ENCODE measurements around the gene NRK. TPM values are rescaled to one million over a fixed set of nuclear protein-coding genes. Genes with fewer than 3 reads are reported as not detected.
"Not testable (repeated sequence)": the region's sequence is repeated elsewhere in the genome, so short reads cannot be mapped to it uniquely, and the experiment has no call there.

Gene NRK
- total RNA-seq, 2 experiments from 2014 or later, result not detected

DNA sequence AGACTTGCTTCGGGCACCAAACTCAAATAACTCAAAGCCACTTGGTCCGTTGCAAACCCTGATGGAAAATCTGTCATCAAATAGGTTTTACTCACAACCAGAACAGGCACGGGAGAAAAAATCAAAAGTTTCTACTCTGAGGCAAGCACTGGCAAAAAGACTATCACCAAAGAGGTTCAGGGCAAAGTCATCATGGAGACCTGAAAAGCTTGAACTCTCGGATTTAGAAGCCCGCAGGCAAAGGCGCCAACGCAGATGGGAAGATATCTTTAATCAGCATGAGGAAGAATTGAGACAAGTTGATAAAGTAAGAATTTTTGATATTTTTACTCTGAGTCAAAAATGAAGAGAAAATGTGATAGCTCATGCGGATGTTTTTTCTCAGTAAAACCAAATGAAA is 87.2 kb downstream of the NRK start:
- CTCF ChIA-PET, result no interaction called here
- POLR2A ChIA-PET, result no interaction called here
- H3K36me3 Mint-ChIP-seq (ENCODE audit: low read depth), result no peaks in the 10 kb centered on the region
- H3K27ac Mint-ChIP-seq, result no peak overlapping the region
- no peaks in the 10 kb centered on the region for H3K9me3 Mint-ChIP-seq (ENCODE audit: low read depth)
- intact Hi-C loops (cut with DNase I, micrococcal nuclease), result no loop called here
- ATAC-seq, result no peak
- H3K4me3 Mint-ChIP-seq, result no peak overlapping the region
- DNase-seq, result no peak
- H3K27me3 Mint-ChIP-seq, result no peaks in the 10 kb centered on the region
- no peaks in the 10 kb centered on the region for H3K4me1 Mint-ChIP-seq

DNA sequence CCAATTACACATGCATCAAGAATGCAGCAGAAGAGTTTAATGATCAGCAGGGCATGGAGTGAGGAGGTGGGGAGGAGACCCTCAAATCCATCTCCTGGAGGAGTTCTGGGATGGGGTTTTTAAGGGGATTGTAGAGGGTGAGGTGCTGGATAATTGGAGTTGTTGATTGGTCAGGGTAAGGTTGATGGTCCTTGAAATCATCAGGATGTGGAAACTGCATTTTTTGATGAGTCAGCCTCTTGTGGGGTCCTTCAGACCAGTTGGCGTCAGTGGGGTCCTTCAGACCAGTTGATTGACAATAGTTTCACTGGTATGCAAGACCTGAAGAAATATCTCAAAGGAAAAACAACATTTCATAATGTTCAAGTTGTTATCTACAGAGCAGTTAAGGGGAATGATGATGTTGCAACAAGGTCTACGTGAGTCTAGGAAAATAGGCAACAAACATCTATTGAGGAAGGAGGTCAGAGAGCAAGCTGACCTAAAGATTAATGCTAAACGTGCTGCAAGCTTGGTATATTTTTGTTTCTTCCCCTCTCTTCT is 88.3 kb downstream of the NRK start:
- Mint-ChIP-seq H3K27ac (no peak overlapping the region), H3K27me3 (no peaks in the 10 kb centered on the region), H3K36me3 (ENCODE audit: low read depth) (no peaks in the 10 kb centered on the region), H3K4me3 (no peak overlapping the region), H3K9me3 (ENCODE audit: low read depth) (no peaks in the 10 kb centered on the region), H3K4me1 (no peaks in the 10 kb centered on the region)
- POLR2A ChIA-PET, result no interaction called here
- CTCF ChIA-PET, result no interaction called here
- ATAC-seq (no peak), DNase-seq (no peak)
- intact Hi-C loops (cut with DNase I, micrococcal nuclease), result no loop called here

DNA sequence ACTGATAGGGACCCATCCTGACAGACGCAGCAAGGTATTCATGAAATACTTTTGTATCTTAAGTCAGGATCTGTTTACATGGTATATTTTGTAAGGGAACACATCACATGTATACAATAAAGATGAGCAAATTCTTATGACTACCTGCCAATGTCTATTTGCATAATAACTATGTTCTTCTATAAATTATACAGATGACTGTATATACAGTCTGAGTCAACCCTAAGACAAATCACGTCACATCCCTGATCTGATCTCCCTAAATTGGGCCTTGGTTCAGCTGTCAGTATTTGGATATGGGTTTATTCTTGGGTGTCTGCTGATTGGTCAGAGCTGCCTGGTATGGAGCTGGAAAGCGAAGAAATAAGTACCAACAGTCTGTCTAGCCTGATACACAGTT is 122.9 kb downstream of the NRK start:
- no peaks in the 10 kb centered on the region for H3K27me3 Mint-ChIP-seq
- H3K9me3 Mint-ChIP-seq (ENCODE audit: low read depth), result no peaks in the 10 kb centered on the region
- ChIA-PET POLR2A (no interaction called here), CTCF (no interaction called here)
- no peak for DNase-seq
- no peaks in the 10 kb centered on the region for H3K4me1 Mint-ChIP-seq
- no peaks in the 10 kb centered on the region for H3K36me3 Mint-ChIP-seq (ENCODE audit: low read depth)
- H3K4me3 Mint-ChIP-seq, result no peak overlapping the region
- ATAC-seq, result no peak
- intact Hi-C loops (cut with DNase I, micrococcal nuclease), result no loop called here
- H3K27ac Mint-ChIP-seq, result no peak overlapping the region

DNA sequence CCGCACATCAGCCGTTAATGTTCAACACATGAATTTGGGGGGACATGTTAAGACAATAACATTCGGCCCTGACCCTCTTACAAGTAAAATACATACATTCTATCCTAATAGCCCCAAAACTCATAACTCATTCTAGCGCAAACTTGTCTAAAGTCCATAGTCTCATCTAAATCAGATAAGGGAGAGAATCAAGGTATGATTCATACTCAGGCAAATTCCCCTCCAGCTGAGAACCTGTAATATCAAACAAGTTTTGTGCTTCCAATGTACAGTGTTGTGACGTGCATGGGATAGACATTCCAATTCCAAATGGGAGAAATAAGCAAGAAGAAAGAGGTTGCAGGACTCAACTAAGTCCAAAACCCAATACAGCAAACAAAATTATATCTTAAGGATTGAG is 147.1 kb downstream of the NRK start:
- no peaks in the 10 kb centered on the region for H3K4me1 Mint-ChIP-seq
- no peaks in the 10 kb centered on the region for H3K36me3 Mint-ChIP-seq (ENCODE audit: low read depth)
- no peak overlapping the region for H3K27ac Mint-ChIP-seq
- POLR2A ChIA-PET, result no interaction called here
- H3K27me3 Mint-ChIP-seq, result no peaks in the 10 kb centered on the region
- intact Hi-C loops (cut with DNase I, micrococcal nuclease), result no loop called here
- no peak for ATAC-seq
- no peaks in the 10 kb centered on the region for H3K9me3 Mint-ChIP-seq (ENCODE audit: low read depth)
- DNase-seq, result no peak
- no peak overlapping the region for H3K4me3 Mint-ChIP-seq
- CTCF ChIA-PET, result no interaction called here

DNA sequence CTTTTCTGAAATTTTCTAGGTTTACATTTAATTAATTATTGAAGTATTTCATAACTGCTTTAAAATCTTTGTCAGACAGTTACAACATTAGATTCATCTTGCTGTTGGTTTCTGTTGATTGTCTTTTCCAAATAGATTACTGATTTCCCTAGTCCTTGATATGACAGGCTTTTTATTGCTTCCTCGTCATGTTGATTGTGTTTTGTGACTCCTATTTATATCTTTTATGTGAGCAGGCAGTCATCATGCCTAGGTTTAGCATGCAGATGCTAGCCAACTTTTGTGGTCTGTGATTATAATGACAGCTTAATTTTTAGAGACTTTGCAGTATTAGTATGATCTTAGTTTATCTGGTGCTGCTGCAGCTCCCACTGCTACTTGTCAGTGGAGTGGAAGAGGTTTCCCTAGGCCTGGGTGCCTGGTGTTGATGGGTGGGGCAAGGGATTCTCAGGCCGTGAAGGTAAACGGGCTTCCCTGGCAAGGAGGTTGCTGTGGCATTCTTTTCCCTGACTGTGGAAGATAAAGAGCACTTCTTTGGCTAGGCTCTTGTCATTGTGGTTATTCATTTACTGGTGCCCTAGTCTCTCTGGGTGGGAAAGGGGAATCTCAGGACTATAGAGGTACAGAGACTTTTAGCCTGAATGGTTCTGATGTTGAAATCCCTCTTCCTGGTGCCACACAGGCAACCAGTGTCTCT is 150.5 kb downstream of the NRK start:
- no peak overlapping the region for H3K4me3 Mint-ChIP-seq
- ChIA-PET POLR2A (no interaction called here), CTCF (no interaction called here)
- no peaks in the 10 kb centered on the region for H3K36me3 Mint-ChIP-seq (ENCODE audit: low read depth)
- no peaks in the 10 kb centered on the region for H3K4me1 Mint-ChIP-seq
- intact Hi-C loops (cut with DNase I, micrococcal nuclease), result no loop called here
- ATAC-seq, result no peak
- H3K27me3 Mint-ChIP-seq, result no peaks in the 10 kb centered on the region
- H3K9me3 Mint-ChIP-seq (ENCODE audit: low read depth), result peaks cover 6% of the 10 kb centered on the region
- DNase-seq, result no peak
- no peak overlapping the region for H3K27ac Mint-ChIP-seq

DNA sequence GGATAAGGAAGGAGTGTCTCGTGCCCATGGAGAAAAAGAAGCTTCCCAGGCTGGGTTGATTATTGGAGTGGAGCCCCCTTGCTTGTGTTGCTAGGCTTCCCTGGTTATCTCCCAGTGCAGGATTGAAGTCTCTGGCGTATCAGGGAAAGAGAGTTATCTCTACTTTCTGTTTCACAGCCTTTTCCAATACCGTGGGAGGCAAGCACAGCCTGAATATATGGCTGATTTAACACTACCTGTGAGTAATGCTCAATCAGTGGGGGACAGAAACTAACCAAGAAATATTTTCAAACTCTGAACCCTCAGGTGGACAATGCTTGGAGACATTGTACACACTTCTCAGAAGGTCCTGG is 151.0 kb downstream of the NRK start:
- Mint-ChIP-seq H3K4me1 (no peaks in the 10 kb centered on the region), H3K27ac (no peak overlapping the region), H3K27me3 (no peaks in the 10 kb centered on the region), H3K9me3 (ENCODE audit: low read depth) (peaks cover 6% of the 10 kb centered on the region), H3K4me3 (no peak overlapping the region), H3K36me3 (ENCODE audit: low read depth) (no peaks in the 10 kb centered on the region)
- intact Hi-C loops (cut with DNase I, micrococcal nuclease), result no loop called here
- ATAC-seq (no peak), DNase-seq (no peak)
- CTCF ChIA-PET, result no interaction called here
- POLR2A ChIA-PET, result no interaction called here

DNA sequence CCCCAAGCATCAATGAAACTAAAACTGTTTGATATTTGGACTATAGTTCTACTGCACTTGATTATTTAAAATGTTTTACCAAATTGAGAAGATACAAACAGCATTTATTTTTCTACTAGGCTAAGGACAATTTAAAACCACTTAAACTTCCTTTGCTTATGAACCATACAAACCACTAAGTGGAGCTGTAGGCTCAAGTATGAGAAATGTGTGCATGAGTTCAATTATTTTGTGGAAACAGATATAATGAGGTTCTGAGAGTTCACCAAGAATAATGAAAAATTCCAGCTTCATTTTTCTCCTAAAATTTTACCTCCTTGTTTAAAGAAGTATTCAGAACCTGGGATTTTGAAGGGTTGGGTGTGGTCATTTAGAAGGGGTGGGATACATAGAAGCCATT is 153.0 kb downstream of the NRK start:
- H3K36me3 Mint-ChIP-seq (ENCODE audit: low read depth), result no peaks in the 10 kb centered on the region
- ChIA-PET POLR2A (no interaction called here), CTCF (no interaction called here)
- no peak overlapping the region for H3K27ac Mint-ChIP-seq
- H3K4me3 Mint-ChIP-seq, result no peak overlapping the region
- intact Hi-C loops (cut with DNase I, micrococcal nuclease), result no loop called here
- peaks cover 6% of the 10 kb centered on the region for H3K9me3 Mint-ChIP-seq (ENCODE audit: low read depth)
- ATAC-seq (no peak), DNase-seq (no peak)
- no peaks in the 10 kb centered on the region for H3K4me1 Mint-ChIP-seq
- H3K27me3 Mint-ChIP-seq, result no peaks in the 10 kb centered on the region

DNA sequence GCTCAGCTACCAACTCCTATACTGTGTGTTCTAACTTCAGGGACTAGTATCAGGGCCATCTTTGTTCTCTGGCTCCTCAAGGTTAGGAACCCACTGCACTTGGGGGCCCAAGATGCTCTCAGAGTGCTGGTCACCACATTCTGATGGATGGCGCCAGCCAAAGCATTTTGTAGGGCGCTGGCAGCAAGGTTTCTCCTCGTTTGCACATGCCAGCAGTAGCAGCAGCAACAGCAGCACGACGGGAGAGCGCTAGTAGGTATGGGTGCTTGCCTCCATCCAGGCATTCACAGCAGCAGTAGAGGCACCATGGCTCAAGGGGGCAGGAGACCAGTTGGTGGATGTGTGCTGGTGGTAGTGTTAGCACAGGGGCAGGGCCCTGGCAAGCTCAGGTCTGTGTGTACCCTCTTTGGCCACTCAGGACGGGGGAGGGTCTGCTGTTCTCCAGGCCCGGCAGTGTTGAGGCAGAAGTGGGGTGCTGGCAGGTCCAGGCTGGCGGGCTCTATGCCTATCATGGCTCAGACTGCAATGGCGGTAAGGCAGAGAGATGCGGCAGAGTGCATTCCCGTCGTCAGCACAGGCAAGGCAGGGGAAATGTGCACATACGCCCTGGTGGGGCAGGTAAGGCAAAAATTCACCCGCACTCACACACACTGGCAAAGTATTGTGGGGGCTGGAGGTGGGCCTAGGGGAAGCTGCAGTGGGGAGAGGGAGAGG is 159.6 kb downstream of the NRK start:
- Mint-ChIP-seq H3K27me3 (no peaks in the 10 kb centered on the region), H3K27ac (no peak overlapping the region), H3K36me3 (ENCODE audit: low read depth) (no peaks in the 10 kb centered on the region), H3K4me3 (no peak overlapping the region), H3K9me3 (ENCODE audit: low read depth) (peaks cover 4% of the 10 kb centered on the region), H3K4me1 (no peaks in the 10 kb centered on the region)
- DNase-seq, result no peak
- ChIA-PET POLR2A (no interaction called here), CTCF (no interaction called here)
- no peak for ATAC-seq
- intact Hi-C loops (cut with DNase I, micrococcal nuclease), result no loop called here

DNA sequence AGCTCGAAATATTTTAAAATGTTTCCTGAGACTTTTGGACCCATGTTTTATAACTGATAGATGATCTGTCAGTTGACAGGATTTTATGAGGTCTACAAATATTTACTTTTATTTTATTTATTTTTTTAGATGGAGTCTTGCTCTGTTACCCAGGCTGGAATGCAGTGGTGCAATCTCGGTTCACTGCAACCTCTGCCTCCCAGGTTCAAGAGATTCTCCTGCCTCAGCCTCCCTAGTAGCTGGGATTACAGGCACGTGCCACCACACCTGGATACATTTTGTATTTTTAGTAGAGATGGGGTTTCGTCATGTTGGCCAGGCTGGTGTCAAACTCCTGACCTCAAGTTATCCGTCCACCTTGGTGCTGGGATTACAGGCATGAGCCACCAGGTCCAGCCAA is 166.1 kb downstream of the NRK start:
- not testable (repeated sequence) for H3K36me3 Mint-ChIP-seq (ENCODE audit: low read depth)

DNA sequence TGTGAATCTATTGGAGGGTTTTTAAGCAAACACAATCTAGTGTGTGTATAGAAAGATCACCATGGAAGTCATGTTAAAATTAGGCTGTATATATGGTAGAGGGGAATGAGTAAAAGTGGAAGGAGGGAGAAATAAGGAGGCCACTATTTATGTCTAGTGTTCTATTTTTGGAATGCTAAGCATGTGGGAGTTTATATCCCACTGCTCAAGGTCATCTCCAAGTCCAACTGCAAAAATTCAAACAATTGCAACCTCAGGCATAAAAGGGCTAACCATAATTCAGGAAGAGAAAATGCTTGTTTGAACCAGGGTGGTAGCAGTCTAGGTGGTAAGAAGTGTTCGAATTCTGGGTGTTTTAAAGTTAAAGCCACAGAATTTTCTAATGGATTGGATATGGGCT is 177.0 kb downstream of the NRK start:
- CTCF ChIA-PET, result no interaction called here
- H3K36me3 Mint-ChIP-seq (ENCODE audit: low read depth), result no peaks in the 10 kb centered on the region

More for the DNA sequence above, 166.1 kb downstream of the NRK start:
- H3K27me3 Mint-ChIP-seq; H3K4me3 Mint-ChIP-seq; H3K9me3 Mint-ChIP-seq (ENCODE audit: low read depth); H3K27ac Mint-ChIP-seq; intact Hi-C loops (cut with DNase I, micrococcal nuclease); POLR2A ChIA-PET; ATAC-seq; DNase-seq; H3K4me1 Mint-ChIP-seq: not testable (repeated sequence)
- CTCF ChIA-PET, result interaction anchor here (0.6 kb wide), 1 partner anchor 14 kb away, joined by 3 read pairs; no protein-coding TSS in a partner anchor

DNA sequence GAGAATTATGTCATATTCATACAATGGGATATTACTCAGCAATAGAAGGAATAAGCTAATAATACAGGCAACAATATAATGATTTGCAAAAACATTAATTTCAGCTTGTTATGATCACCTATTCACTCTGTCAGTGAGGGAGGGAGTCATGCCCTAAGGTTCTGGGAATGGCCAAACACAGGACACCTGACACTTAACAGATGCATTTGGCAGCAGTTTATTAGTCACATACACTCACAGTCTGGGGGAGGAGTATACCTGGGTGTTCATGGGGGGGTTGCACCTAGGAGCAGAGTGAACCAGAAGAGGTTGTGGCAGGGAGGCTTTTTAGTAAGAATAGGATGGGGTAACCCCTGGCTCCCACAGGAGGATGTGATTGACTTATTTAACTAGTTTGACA is 177.9 kb downstream of the NRK start:
- H3K27me3 Mint-ChIP-seq, result no peaks in the 10 kb centered on the region
- H3K4me1 Mint-ChIP-seq, result no peaks in the 10 kb centered on the region
- ChIA-PET CTCF (no interaction called here), POLR2A (no interaction called here)
- H3K9me3 Mint-ChIP-seq (ENCODE audit: low read depth), result peaks cover 2% of the 10 kb centered on the region
- no peaks in the 10 kb centered on the region for H3K36me3 Mint-ChIP-seq (ENCODE audit: low read depth)
- ATAC-seq (no peak), DNase-seq (no peak)
- H3K4me3 Mint-ChIP-seq, result no peak overlapping the region
- intact Hi-C loops (cut with DNase I, micrococcal nuclease), result no loop called here
- no peak overlapping the region for H3K27ac Mint-ChIP-seq

More for the DNA sequence above, 177.0 kb downstream of the NRK start:
- H3K9me3 Mint-ChIP-seq (ENCODE audit: low read depth), result peaks cover 2% of the 10 kb centered on the region
- intact Hi-C loops (cut with DNase I, micrococcal nuclease), result no loop called here
- no peak for DNase-seq
- ATAC-seq, result no peak
- POLR2A ChIA-PET, result no interaction called here
- no peak overlapping the region for H3K27ac Mint-ChIP-seq
- H3K4me1 Mint-ChIP-seq, result no peaks in the 10 kb centered on the region
- no peaks in the 10 kb centered on the region for H3K27me3 Mint-ChIP-seq
- no peak overlapping the region for H3K4me3 Mint-ChIP-seq

DNA sequence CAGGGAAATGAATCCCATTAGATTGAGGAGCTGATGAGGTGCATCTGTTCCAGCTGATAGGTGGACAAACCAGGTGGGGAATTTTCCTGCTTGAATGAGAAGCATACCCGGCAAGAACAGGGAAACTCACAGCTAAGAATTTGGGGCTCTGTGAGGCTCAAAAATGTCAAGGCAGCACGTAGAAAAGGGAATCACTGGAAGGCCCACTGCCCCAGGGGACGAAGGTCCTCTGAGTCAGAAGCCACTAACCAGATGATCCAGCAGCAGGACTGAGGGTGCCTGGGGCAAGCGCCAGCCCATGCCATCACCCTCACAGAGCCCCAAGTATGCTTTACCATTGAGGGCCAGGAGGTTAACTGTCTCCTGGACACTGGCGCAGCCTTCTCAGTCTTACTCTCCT is 178.3 kb downstream of the NRK start:
- H3K4me3 Mint-ChIP-seq; H3K27me3 Mint-ChIP-seq; intact Hi-C loops (cut with DNase I, micrococcal nuclease); ATAC-seq; H3K9me3 Mint-ChIP-seq (ENCODE audit: low read depth); H3K36me3 Mint-ChIP-seq (ENCODE audit: low read depth); CTCF ChIA-PET; H3K27ac Mint-ChIP-seq; DNase-seq; H3K4me1 Mint-ChIP-seq; POLR2A ChIA-PET: not testable (repeated sequence)
